Measurements from ENCODE around the gene NEK4.
A peak's percentile ranks its signal among the peaks of the same experiment; 100 is the strongest.

The NEK4 gene

GRCh38 chr3:52770496-52771333 lies at the start of gene NEK4:
Gene NEK4 (minus strand): TSS chr3:52770940. CDS start chr3:52770746, 194 bp downstream.
- peak; percentile 97 for DNase-seq

- no peak for DNase-seq
Observed at GRCh38 chr3:52819936-52820335, 49.2 kb upstream of the NEK4 start.

- DNase-seq = no peak
Observed at GRCh38 chr3:52817860-52818259, 47.1 kb upstream of the NEK4 start.

- no peak for DNase-seq
Observed at GRCh38 chr3:52817221-52817620, 46.5 kb upstream of the NEK4 start.

- DNase-seq = no peak
Observed at GRCh38 chr3:52816654-52817053, 45.9 kb upstream of the NEK4 start.

GRCh38 chr3:52816199-52816598 lies 45.5 kb upstream of the NEK4 start:
- no peak for DNase-seq

GRCh38 chr3:52813810-52814209 lies 43.1 kb upstream of the NEK4 start:
- no peak for DNase-seq

GRCh38 chr3:52811452-52812011 lies 40.8 kb upstream of the NEK4 start:
- no peak for DNase-seq

- DNase-seq = no peak
Observed at GRCh38 chr3:52810923-52811322, 40.2 kb upstream of the NEK4 start.

GRCh38 chr3:52809662-52810377 lies 39.1 kb upstream of the NEK4 start:
- DNase-seq = no peak

GRCh38 chr3:52809149-52809548 lies 38.4 kb upstream of the NEK4 start:
- DNase-seq = no peak

- no peak for DNase-seq
Observed at GRCh38 chr3:52805270-52806039, 34.7 kb upstream of the NEK4 start.

- no peak for DNase-seq
Observed at GRCh38 chr3:52801839-52802238, 31.1 kb upstream of the NEK4 start.

GRCh38 chr3:52800079-52800478 lies 29.3 kb upstream of the NEK4 start:
- DNase-seq = no peak

- no peak for DNase-seq
Observed at GRCh38 chr3:52798978-52799476, 28.3 kb upstream of the NEK4 start.

- no peak for DNase-seq
Observed at GRCh38 chr3:52798376-52798977, 27.7 kb upstream of the NEK4 start.

GRCh38 chr3:52796411-52796810 lies 25.7 kb upstream of the NEK4 start:
- DNase-seq = no peak

- DNase-seq = no peak
Observed at GRCh38 chr3:52795298-52795900, 24.7 kb upstream of the NEK4 start.

- no peak for DNase-seq
Observed at GRCh38 chr3:52794612-52795099, 23.9 kb upstream of the NEK4 start, which contains the start of gene ITIH3. Gene ITIH3 (plus strand): TSS chr3:52794796. CDS start chr3:52794804, 8 bp downstream.

GRCh38 chr3:52793702-52794611 lies 23.2 kb upstream of the NEK4 start:
- DNase-seq = no peak
